DOHH2 (cell line): ENCODE results near the gene ANGPT4.

Experiments used
- H3F3A ChIP-seq: fragments of 200-600 bp; sonication (generic), shearing (Covaris generic); 2 replicates; pipeline ENCODE4 v1.6.0; 2016; ENCODE audit warnings: antibody characterized with exemption, mild to moderate bottlenecking; ENCODE audit not compliant: control insufficient read depth, insufficient read depth
- H3K27ac ChIP-seq: fragments of 200-600 bp; sonication (generic); 2 replicates; pipeline ENCODE4 v1.5.1; 2014; ENCODE audit warnings: low read depth, mild to moderate bottlenecking, low read length, moderate library complexity
- H3K27me3 ChIP-seq: fragments of 200-600 bp; sonication (generic); 2 replicates; pipeline ENCODE4 v1.6.1; 2014; ENCODE audit warnings: mild to moderate bottlenecking, low read length, mixed read lengths; ENCODE audit not compliant: control insufficient read depth
- H3K36me3 ChIP-seq: fragments of 200-600 bp; sonication (generic); 2 replicates; pipeline ENCODE4 v1.6.1; 2014; ENCODE audit warnings: mild to moderate bottlenecking, low read length, moderate library complexity, mixed read lengths; ENCODE audit not compliant: control insufficient read depth
- H3K4me1 ChIP-seq: fragments of 200-600 bp; sonication (generic); 2 replicates; pipeline ENCODE4 v1.6.1; 2014; ENCODE audit warnings: mild to moderate bottlenecking, low read length, mixed read lengths; ENCODE audit not compliant: control insufficient read depth
- H3K4me2 ChIP-seq: fragments of 200-600 bp; sonication (generic); 2 replicates; pipeline ENCODE4 v1.6.0; 2014; ENCODE audit warnings: mild to moderate bottlenecking, low read length, moderate library complexity
- H3K4me3 ChIP-seq: fragments of 200-600 bp; sonication (generic); 2 replicates; pipeline ENCODE4 v1.5.1; 2014; ENCODE audit warnings: mild to moderate bottlenecking, low read length, mixed read lengths
- H3K79me2 ChIP-seq: fragments of 200-600 bp; sonication (generic); 2 replicates; pipeline ENCODE4 v1.6.1; 2014; ENCODE audit warnings: mild to moderate bottlenecking, low read length, mixed read lengths; ENCODE audit not compliant: control insufficient read depth
- H3K9me2 ChIP-seq: fragments of 200-600 bp; sonication (generic); replicated peaks from 2 replicates; pipeline ENCODE4 v1.6.1; 2014; ENCODE audit warnings: mild to moderate bottlenecking, low read length, mixed read lengths; ENCODE audit not compliant: control insufficient read depth
- H3K9me3 ChIP-seq: fragments of 200-600 bp; sonication (generic); 2 replicates; pipeline ENCODE4 v1.6.1; 2014; ENCODE audit warnings: antibody characterized with exemption, low read length, mixed read lengths; ENCODE audit not compliant: control insufficient read depth, insufficient read depth
- H4K20me1 ChIP-seq: fragments of 200-600 bp; sonication (generic); 2 replicates; pipeline ENCODE4 v1.6.0; 2014; ENCODE audit warnings: low read depth, mild to moderate bottlenecking, antibody characterized with exemption, low read length, moderate library complexity; ENCODE audit not compliant: control insufficient read depth, insufficient read depth
- CTCF ChIP-seq: fragments of 200-600 bp; sonication (generic); IDR thresholded peaks from one replicate; pipeline ENCODE4 v1.5.1; 2014; ENCODE audit warnings: antibody characterized with exemption, mild to moderate bottlenecking, low read depth, low read length; ENCODE audit not compliant: poor library complexity, severe bottlenecking
- EZH2phosphoT487 ChIP-seq: fragments of 200-600 bp; sonication (generic); IDR thresholded peaks from 2 replicates; pipeline ENCODE4 v1.6.1; 2017; ENCODE audit warnings: borderline replicate concordance, mild to moderate bottlenecking, antibody characterized with exemption, low read length, moderate library complexity, mixed read lengths

Gene ANGPT4

GRCh38 chr20:926670-927069 is 10.5 kb upstream of the ANGPT4 start:
- H4K20me1 ChIP-seq, result no peaks in the 10 kb centered on the region
- H3K9me2 ChIP-seq, result no peaks in the 10 kb centered on the region
- H3K4me2 ChIP-seq, result no peak overlapping the region
- no peaks in the 10 kb centered on the region for H3K4me1 ChIP-seq
- H3K9me3 ChIP-seq, result peaks cover 10% of the 10 kb centered on the region
- H3K79me2 ChIP-seq, result no peaks in the 10 kb centered on the region
- no peak overlapping the region for H3K27ac ChIP-seq
- TF ChIP-seq EZH2phosphoT487 (no peak), CTCF (no peak)
- H3F3A ChIP-seq, result no peaks in the 10 kb centered on the region
- H3K36me3 ChIP-seq, result no peaks in the 10 kb centered on the region
- H3K4me3 ChIP-seq, result no peak overlapping the region
- H3K27me3 ChIP-seq, result no peaks in the 10 kb centered on the region

GRCh38 chr20:925516-925915 is 9.4 kb upstream of the ANGPT4 start:
- no peaks in the 10 kb centered on the region for H3F3A ChIP-seq
- no peaks in the 10 kb centered on the region for H3K9me2 ChIP-seq
- no peaks in the 10 kb centered on the region for H3K36me3 ChIP-seq
- peaks cover 3% of the 10 kb centered on the region; the same call in 1 of the 2 replicates for H3K9me3 ChIP-seq
- H3K4me3 ChIP-seq, result no peak overlapping the region
- H3K79me2 ChIP-seq, result no peaks in the 10 kb centered on the region
- H3K27ac ChIP-seq, result no peak overlapping the region
- H3K27me3 ChIP-seq, result no peaks in the 10 kb centered on the region
- no peak overlapping the region for H3K4me2 ChIP-seq
- no peaks in the 10 kb centered on the region for H4K20me1 ChIP-seq
- H3K4me1 ChIP-seq, result no peaks in the 10 kb centered on the region
- no peak for TF ChIP-seq CTCF
- no peak for TF ChIP-seq EZH2phosphoT487

GRCh38 chr20:924639-925038 is 8.5 kb upstream of the ANGPT4 start:
- TF ChIP-seq EZH2phosphoT487, result no peak
- no peak for TF ChIP-seq CTCF
- Histone ChIP-seq H3K4me2 (no peak overlapping the region), H3K9me3 (no peaks in the 10 kb centered on the region)

GRCh38 chr20:922781-923180 is 6.6 kb upstream of the ANGPT4 start:
- Histone ChIP-seq H4K20me1 (no peaks in the 10 kb centered on the region), H3K79me2 (no peaks in the 10 kb centered on the region), H3K27me3 (no peaks in the 10 kb centered on the region), H3K9me2 (no peaks in the 10 kb centered on the region), H3K36me3 (no peaks in the 10 kb centered on the region), H3K27ac (no peak overlapping the region), H3K4me1 (no peaks in the 10 kb centered on the region), H3K4me3 (no peak overlapping the region), H3K4me2 (no peak overlapping the region), H3K9me3 (no peaks in the 10 kb centered on the region), H3F3A (no peaks in the 10 kb centered on the region)
- no peak for TF ChIP-seq CTCF
- no peak for TF ChIP-seq EZH2phosphoT487

More at GRCh38 chr20:924639-925038, 8.5 kb upstream of the ANGPT4 start:
- Histone ChIP-seq H3K4me1 (no peaks in the 10 kb centered on the region), H3K36me3 (no peaks in the 10 kb centered on the region), H3K27ac (no peak overlapping the region), H3K4me3 (no peak overlapping the region), H3K27me3 (no peaks in the 10 kb centered on the region), H3F3A (no peaks in the 10 kb centered on the region), H3K9me2 (no peaks in the 10 kb centered on the region), H4K20me1 (no peaks in the 10 kb centered on the region), H3K79me2 (no peaks in the 10 kb centered on the region)
